Measurements from ENCODE around the gene LRRC74B.
"Not testable (repeated sequence)": the region's sequence is repeated elsewhere in the genome, so short reads cannot be mapped to it uniquely, and the experiment has no call there.

The LRRC74B gene

DNA sequence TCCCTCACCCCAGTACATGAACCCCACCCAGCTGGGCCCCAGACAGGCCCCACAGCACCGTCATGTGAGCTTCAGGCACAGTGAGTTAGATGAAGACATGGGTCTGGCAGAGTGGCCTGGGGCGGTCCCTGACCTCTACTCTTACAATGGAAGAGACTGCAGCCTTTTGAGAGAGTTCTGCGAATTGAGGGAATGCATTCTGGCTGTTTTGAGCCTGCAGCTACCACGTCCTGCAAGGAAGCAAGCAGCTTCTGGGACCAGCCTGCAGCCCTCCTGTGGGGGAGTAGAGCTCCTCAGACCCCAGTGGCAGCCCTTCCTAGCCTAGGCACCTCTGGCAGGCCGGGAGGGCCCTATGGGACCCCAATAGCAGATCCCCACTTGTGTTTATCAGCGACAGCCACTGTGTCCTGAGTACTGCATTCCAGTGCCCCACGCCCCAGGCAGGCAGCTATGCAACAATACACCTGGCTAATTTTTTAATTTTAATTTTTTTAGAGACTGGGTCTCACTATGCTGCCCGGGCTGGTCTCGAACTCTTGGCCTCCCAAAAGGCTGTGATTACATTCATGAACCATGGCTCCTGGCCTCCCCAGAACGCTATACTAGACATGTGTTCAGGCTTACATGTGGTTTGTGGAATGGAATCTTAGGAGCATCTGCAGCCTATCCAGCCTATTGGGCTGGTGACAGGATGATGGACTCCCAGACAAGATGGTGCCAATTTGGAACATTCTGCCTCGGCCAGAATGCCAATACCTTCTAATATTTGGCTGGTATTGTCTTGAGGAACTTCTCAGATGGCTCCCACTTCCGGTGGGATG is 12.7 kb upstream of the LRRC74B start:
- no peak for DNase-seq

GRCh38 chr22:21033895-21034294 is 11.9 kb upstream of the LRRC74B start:
- no peak for DNase-seq

- no peak for DNase-seq
These were observed 10.8 kb upstream of the LRRC74B start for GRCh38 chr22:21034989-21035388.

- DNase-seq = no peak
These were observed 7.3 kb upstream of the LRRC74B start for GRCh38 chr22:21038405-21038804.

GRCh38 chr22:21039158-21039557 is 6.6 kb upstream of the LRRC74B start:
- not testable (repeated sequence) for DNase-seq

GRCh38 chr22:21041937-21042336 is 3.8 kb upstream of the LRRC74B start:
- DNase-seq = no peak

GRCh38 chr22:21042978-21043859 is 2.5 kb upstream of the LRRC74B start:
- no peak for DNase-seq

GRCh38 chr22:21043860-21044535 is 1.7 kb upstream of the LRRC74B start:
- DNase-seq = no peak

DNA sequence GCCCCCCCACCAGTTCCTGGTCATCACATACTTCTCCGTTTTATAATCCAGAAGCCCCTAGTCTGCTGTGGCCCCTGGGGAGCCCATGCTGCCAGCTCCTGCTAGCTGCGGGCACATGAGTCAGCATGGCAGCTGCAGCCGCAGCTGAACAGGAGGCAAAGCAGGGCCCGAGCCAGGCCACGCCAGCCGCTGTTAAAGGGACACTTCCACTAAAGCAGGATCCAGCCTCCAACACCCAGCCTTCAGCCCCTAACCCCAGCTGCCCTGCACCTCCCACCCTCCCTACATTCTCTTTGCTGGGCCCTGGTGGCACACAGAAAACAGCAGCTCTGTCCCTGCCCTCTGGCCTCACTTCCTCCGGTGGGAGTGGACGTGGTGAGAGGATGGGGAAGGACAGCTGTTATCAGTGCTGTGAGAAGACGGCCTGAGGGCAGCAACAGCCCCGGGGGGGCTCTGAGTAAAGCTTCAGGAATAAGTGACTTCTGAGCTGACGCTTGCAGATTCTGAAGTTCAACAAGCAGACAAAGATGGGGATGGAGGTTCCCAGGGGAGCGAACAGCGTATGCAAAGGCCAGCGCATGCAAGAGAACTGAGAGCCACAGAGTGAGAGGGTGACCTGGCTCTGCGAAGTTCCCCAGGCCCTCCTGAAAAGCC is 688 bp upstream of the LRRC74B start:
- no peak for DNase-seq

- DNase-seq = no peak
These were observed 1.4 kb downstream of the LRRC74B start for GRCh38 chr22:21047035-21047661.

DNA sequence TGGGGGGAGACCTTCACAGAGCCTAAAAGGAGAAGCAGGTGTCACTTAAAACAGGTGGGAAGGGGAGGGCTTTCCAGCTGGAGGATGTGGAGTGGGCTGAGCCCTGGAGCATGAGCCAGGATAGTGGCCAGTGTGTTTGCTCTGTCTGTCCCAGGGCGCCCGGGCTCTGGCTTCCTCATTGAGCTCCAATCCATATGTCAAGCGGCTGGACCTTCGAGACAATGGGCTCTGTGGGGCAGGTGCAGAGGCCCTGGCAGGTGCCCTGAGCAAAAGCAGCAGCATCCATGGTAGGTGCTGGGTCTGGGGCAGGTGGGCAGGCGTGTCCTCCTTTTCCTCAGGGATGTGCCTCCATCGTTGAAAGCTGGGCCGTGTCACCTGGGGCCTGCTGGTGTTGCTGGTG is 2.0 kb downstream of the LRRC74B start:
- no peak for DNase-seq

DNA sequence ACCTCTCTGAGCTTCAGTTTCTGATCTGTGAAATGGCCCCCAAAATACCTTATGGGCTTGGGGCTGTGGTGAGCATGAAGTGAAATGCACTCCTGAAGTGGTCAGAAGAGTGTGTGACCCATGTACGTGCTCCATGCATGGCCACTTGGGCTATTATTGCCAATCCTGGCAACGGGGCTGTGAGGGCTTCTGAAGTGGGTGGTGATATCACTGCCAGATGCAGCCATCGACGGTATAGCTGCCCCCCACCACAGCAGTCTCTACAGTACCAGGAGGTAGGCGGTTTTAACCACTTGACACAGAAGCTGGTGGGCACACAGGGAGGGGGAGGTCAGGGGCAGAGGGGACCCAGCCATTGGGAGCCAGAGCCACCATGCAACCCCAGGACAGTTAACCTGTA is 2.7 kb downstream of the LRRC74B start:
- not testable (repeated sequence) for DNase-seq

DNA sequence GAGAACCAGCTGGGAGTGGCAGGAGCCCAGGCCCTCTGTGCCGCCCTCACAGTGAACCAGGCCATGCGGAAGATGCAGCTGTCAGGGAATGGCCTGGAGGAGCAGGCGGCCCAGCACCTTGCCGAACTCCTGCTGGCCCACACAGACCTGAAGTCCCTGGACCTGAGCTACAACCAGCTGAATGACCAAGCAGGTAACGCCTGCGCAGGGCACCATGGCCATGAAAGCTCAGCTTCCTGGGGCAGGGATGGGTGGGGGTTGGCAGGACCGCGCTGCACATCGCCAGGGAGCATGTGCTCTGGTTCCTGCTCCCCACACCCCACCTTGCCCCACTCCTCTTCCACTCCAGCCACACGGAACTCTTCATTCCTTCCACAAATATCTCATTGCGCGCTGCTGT is 3.2 kb downstream of the LRRC74B start:
- DNase-seq = not testable (repeated sequence)

GRCh38 chr22:21051145-21051830 is 5.5 kb downstream of the LRRC74B start:
- no peak for DNase-seq

- DNase-seq = no peak
These were observed 6.2 kb downstream of the LRRC74B start for GRCh38 chr22:21051831-21052400.

DNA sequence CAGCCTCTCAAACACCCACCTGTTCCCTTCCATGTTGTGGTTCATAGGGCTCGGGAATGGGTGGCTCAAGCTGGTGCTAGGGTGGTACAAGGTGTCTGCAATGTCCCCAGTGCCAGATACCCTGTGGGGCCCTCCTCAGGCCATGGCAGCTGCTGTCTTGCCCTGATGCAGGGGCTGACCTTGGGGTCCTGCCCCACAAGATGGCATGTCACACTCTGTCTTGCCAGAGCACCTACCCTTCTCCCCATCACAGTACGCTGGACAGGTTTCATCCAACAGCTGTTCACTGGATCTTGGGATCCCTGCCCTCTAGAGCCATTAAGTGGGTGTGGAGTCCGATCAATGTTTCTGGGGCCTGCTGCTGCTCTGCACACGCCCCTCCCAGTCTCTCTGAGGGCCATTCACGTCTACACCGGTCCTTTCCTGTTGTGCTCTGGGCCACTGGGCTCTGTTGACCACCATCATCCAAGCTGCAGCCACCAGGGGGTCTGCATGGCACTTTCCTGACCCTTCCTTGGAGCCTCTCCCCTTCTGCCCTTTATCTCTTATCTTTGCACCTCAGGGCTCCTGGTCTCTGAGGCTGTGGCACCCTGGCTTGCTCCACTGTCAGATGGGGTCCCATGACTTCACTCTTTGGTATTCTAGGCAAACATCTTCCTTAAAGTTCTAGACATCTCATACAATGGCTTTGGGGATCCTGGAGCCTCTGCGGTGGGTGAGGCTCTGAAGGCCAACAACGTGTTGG is 7.1 kb downstream of the LRRC74B start:
- no peak for DNase-seq

DNA sequence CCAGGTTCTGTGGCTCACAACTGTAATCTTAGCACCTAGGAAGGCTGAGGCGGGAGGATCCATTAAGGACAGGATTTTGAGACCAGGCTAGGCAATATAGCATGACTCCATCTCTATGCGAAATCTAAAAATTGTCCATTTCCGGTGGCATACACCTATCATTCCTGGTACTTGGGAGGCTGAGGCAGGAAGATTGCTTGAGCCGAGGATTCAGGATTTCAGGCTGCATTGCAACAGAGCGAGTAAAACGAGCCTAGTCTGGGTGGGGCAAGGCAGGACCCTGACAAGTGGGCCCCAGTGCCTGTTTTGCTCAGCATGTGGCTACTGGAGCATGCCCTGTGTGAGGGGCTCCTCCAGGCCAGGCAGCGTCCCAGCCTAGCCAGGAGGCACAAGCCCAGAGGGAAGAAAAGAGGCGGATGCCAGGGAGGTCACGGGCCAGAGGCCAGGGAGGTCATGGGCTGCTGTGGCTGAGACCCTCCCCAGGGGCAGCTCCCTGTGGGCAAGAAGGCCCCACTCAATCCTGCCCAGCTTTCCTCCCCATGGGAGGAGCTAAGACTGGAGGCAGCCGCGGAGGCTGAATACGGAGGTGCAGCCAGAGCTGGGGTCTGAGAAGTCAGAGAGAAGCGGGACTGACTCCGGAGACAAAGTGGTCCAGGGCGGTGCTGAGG is 8.4 kb downstream of the LRRC74B start:
- DNase-seq = no peak

- DNase-seq = no peak
These were observed 9.2 kb downstream of the LRRC74B start for GRCh38 chr22:21054714-21055563.

DNA sequence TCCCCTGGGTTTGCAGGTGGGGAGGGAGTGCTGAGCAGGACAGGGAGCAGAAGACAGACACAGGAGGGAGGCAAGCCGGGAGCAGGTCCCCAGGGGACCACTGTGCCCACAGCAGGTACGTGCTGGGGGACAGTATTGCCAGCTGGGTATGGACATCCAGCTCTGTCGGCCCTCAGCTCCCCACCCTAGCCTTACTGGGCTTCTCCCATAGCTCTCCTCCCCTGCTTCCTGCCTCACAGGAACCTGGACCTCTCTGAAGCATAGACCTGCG is 9.8 kb downstream of the LRRC74B start:
- no peak for DNase-seq

Measured in NCI-H1436 treated with DMSO at 0.1 percent for 48 hours (cell line).